EL (cell line): ENCODE measurements around the gene WDR20.
"Not testable (repeated sequence)": the region's sequence is repeated elsewhere in the genome, so short reads cannot be mapped to it uniquely, and the experiment has no call there.

Source experiments
- DNase-seq: peaks from one replicate; pipeline ENCODE4 v3.0.0-alpha.2; 2016

Gene WDR20

GRCh38 chr14:102134021-102134420 is 5.7 kb upstream of the WDR20 start:
- not testable (repeated sequence) for DNase-seq

GRCh38 chr14:102134719-102135118 is 5.0 kb upstream of the WDR20 start:
- DNase-seq = not testable (repeated sequence)

- DNase-seq = not testable (repeated sequence)
These were observed 4.2 kb upstream of the WDR20 start for GRCh38 chr14:102135456-102135855.

- DNase-seq = no peak
These were observed 1.2 kb upstream of the WDR20 start for GRCh38 chr14:102138535-102138934.

GRCh38 chr14:102138961-102139285 is 774 bp upstream of the WDR20 start:
- DNase-seq = peak; percentile 52

GRCh38 chr14:102140027-102140749 is 491 bp downstream of the WDR20 start:
- peak; percentile 57 for DNase-seq

GRCh38 chr14:102140750-102141145 is 1.1 kb downstream of the WDR20 start:
- DNase-seq = peak; percentile 13

- no peak for DNase-seq
These were observed 2.1 kb downstream of the WDR20 start for GRCh38 chr14:102141797-102142196.

- DNase-seq = no peak
These were observed 5.2 kb downstream of the WDR20 start for GRCh38 chr14:102144914-102145313.

- no peak for DNase-seq
These were observed 5.7 kb downstream of the WDR20 start for GRCh38 chr14:102145395-102145794.

GRCh38 chr14:102146423-102146822 is 6.7 kb downstream of the WDR20 start:
- no peak for DNase-seq

GRCh38 chr14:102150083-102150482 is 10.4 kb downstream of the WDR20 start:
- DNase-seq = no peak

- DNase-seq = no peak
These were observed 11.0 kb downstream of the WDR20 start for GRCh38 chr14:102150744-102151143.

GRCh38 chr14:102151411-102151810 is 11.7 kb downstream of the WDR20 start:
- not testable (repeated sequence) for DNase-seq

- DNase-seq = no peak
These were observed 14.4 kb downstream of the WDR20 start for GRCh38 chr14:102154121-102154520.

- peak; percentile 31 for DNase-seq
These were observed 15.3 kb downstream of the WDR20 start for GRCh38 chr14:102154821-102155549.

GRCh38 chr14:102157346-102157745 is 17.6 kb downstream of the WDR20 start:
- no peak for DNase-seq

GRCh38 chr14:102158797-102159196 is 19.1 kb downstream of the WDR20 start:
- no peak for DNase-seq

- no peak for DNase-seq
These were observed 20.1 kb downstream of the WDR20 start for GRCh38 chr14:102159841-102160240.

- DNase-seq = no peak
These were observed 22.8 kb downstream of the WDR20 start for GRCh38 chr14:102162487-102162886.

- DNase-seq = peak; percentile 39
These were observed 24.5 kb downstream of the WDR20 start for GRCh38 chr14:102164241-102164641.

GRCh38 chr14:102164965-102165364 is 25.3 kb downstream of the WDR20 start:
- DNase-seq = no peak

GRCh38 chr14:102170061-102170460 is 30.4 kb downstream of the WDR20 start:
- DNase-seq = no peak

- no peak for DNase-seq
These were observed 31.7 kb downstream of the WDR20 start for GRCh38 chr14:102171173-102172020.
